AG09309 (cell line): Measurements from ENCODE around the gene IL4I1.

Experiments used
- DNase-seq: peaks from one replicate; pipeline ENCODE4 v3.0.0-alpha.2; 2010; ENCODE audit warnings: low read depth
- H3K4me3 ChIP-seq: 2 replicates; pipeline ENCODE4 v1.5.1; 2011; ENCODE audit warnings: mild to moderate bottlenecking, low read depth, low read length, moderate library complexity; ENCODE audit not compliant: control insufficient read depth
- CTCF ChIP-seq: IDR thresholded peaks from 2 replicates; pipeline ENCODE4 v1.5.1; 2011; ENCODE audit warnings: mild to moderate bottlenecking, low read depth, low read length, inconsistent platforms; ENCODE audit not compliant: insufficient read depth, control insufficient read depth; ENCODE audit errors: missing control alignments

Gene IL4I1

GRCh38 chr19:49843265-49843664, 53.4 kb downstream of the IL4I1 start:
- DNase-seq: no peak
- no peak for TF ChIP-seq CTCF
- H3K4me3 ChIP-seq: no peak overlapping the region

- H3K4me3 ChIP-seq: no peak overlapping the region
- no peak for TF ChIP-seq CTCF
- DNase-seq: no peak
Measured at GRCh38 chr19:49840736-49841249, 55.9 kb downstream of the IL4I1 start.

GRCh38 chr19:49840321-49840720, 56.4 kb downstream of the IL4I1 start:
- TF ChIP-seq CTCF: no peak
- no peak overlapping the region for H3K4me3 ChIP-seq
- DNase-seq: no peak

GRCh38 chr19:49839713-49840112, 57.0 kb downstream of the IL4I1 start:
- no peak for DNase-seq
- TF ChIP-seq CTCF: no peak
- no peak overlapping the region for H3K4me3 ChIP-seq
